H1 (cell line): ENCODE data around the gene NXPH3. TPM values are rescaled to one million over a fixed set of nuclear protein-coding genes. Genes with fewer than 3 reads are reported as not detected.

Experiments used
- CTCF ChIA-PET: fragments of 300-600 bp; sonication (Branson Sonifier 250); formaldehyde crosslinking; loops from one replicate; lab custom pipeline; 2021; ENCODE audit not compliant: partially characterized antibody; lab: Charles Lee
- POLR2A ChIA-PET: fragments of 300-600 bp; sonication (Branson Sonifier 250); formaldehyde crosslinking; loops from one replicate; lab custom pipeline; 2021; ENCODE audit warnings: inconsistent platforms; ENCODE audit not compliant: partially characterized antibody; lab: Charles Lee
- DNase-seq, 2 experiments: peaks; one replicate each; pipeline versions ENCODE4 v3.0.0 to v3.0.0-alpha.2; 2010 to 2022; ENCODE audit warnings: low spot score in 2 of 2, low read depth in 1 of 2, mixed read lengths in 1 of 2
- FAIRE-seq: peaks from 2 replicates; lab custom pipeline; 2011; peaks lifted over from hg19 to GRCh38; lab: Jason Lieb, UNC
- H2AFZ ChIP-seq: 2 replicates; pipeline ENCODE4 v1.8.1; 2012; ENCODE audit warnings: low read length, inconsistent platforms
- H2AK5ac ChIP-seq: 2 replicates; pipeline ENCODE4 v1.6.1; 2013; ENCODE audit warnings: low read depth, low read length
- H2BK120ac ChIP-seq: replicated peaks from 2 replicates; pipeline ENCODE3; 2013; ENCODE audit warnings: low read depth, low read length, inconsistent platforms
- H2BK12ac ChIP-seq: 2 replicates; pipeline ENCODE4 v1.6.1; 2013; ENCODE audit warnings: low read depth, low read length
- H2BK15ac ChIP-seq: 2 replicates; pipeline ENCODE4 v1.6.1; 2013; ENCODE audit warnings: low read length
- H2BK20ac ChIP-seq: 2 replicates; pipeline ENCODE4 v1.6.1; 2013; ENCODE audit warnings: low read length
- H2BK5ac ChIP-seq: 2 replicates; pipeline ENCODE4 v1.6.1; 2013; ENCODE audit warnings: low read depth, low read length
- H3K14ac ChIP-seq: 2 replicates; pipeline ENCODE4 v1.6.1; 2013; ENCODE audit warnings: inconsistent platforms; ENCODE audit not compliant: insufficient read length
- H3K18ac ChIP-seq: 2 replicates; pipeline ENCODE4 v1.6.1; 2013; ENCODE audit warnings: low read length; ENCODE audit errors: extremely low read depth
- H3K23ac ChIP-seq: 2 replicates; pipeline ENCODE4 v1.6.1; 2013; ENCODE audit warnings: inconsistent platforms; ENCODE audit not compliant: insufficient read length
- H3K23me2 ChIP-seq: 2 replicates; pipeline ENCODE4 v1.6.1; 2013; ENCODE audit warnings: low read depth, low read length
- H3K27ac ChIP-seq: 2 replicates; pipeline ENCODE4 v1.6.1; 2011; ENCODE audit warnings: low read depth, low read length, inconsistent platforms
- H3K27me3 ChIP-seq, 4 experiments: replicated peaks in 1 of 4; 1 replicate in 1 of 4; 2 replicates in 3 of 4; pipeline versions ENCODE4 v1.6.1 to v1.8.1; 2011 to 2013; ENCODE audit warnings: low read length in 3 of 4, mild to moderate bottlenecking in 3 of 4, inconsistent platforms in 2 of 4, mixed read lengths in 2 of 4, moderate library complexity in 1 of 4; ENCODE audit not compliant: control insufficient read depth in 3 of 4, insufficient read depth in 3 of 4; ENCODE audit errors: extremely low read depth in 1 of 4
- H3K36me3 ChIP-seq, 4 experiments: 2 replicates each; pipeline versions ENCODE4 v1.6.1 to v1.8.1; 2011 to 2013; ENCODE audit warnings: mild to moderate bottlenecking in 4 of 4, low read length in 3 of 4, moderate library complexity in 2 of 4, control low read depth in 1 of 4, inconsistent platforms in 1 of 4; ENCODE audit not compliant: insufficient read depth in 4 of 4, control insufficient read depth in 2 of 4
- H3K4ac ChIP-seq: replicated peaks from 2 replicates; pipeline ENCODE3; 2013; ENCODE audit warnings: low read length, low read depth, mixed read lengths, inconsistent platforms; ENCODE audit not compliant: insufficient read length
- H3K4me1 ChIP-seq, 4 experiments: replicated peaks in 1 of 4; 1 replicate in 1 of 4; 2 replicates in 3 of 4; pipeline versions ENCODE4 v1.6.1 to v1.8.1; 2011 to 2013; ENCODE audit warnings: low read length in 3 of 4, inconsistent platforms in 2 of 4, mixed read lengths in 1 of 4; ENCODE audit not compliant: insufficient read depth in 4 of 4, control insufficient read depth in 3 of 4
- H3K4me2 ChIP-seq, 2 experiments: 2 replicates each; pipeline versions ENCODE4 v1.6.1 to v1.8.1; 2011 to 2013; ENCODE audit warnings: low read depth in 2 of 2, low read length in 2 of 2, control low read depth in 1 of 2, inconsistent platforms in 1 of 2, mild to moderate bottlenecking in 1 of 2; ENCODE audit not compliant: insufficient read depth in 1 of 2
- H3K4me3 ChIP-seq, 4 experiments: fragments of 200-600, 300-600 bp in 1 of 4; sonication (generic), shearing (Covaris generic), sonication (Bioruptor Twin) in 1 of 4; 2 replicates each; pipeline versions ENCODE4 v1.5.1 to v1.8.1; 2011 to 2016; ENCODE audit warnings: low read length in 4 of 4, low read depth in 3 of 4, control low read depth in 2 of 4, inconsistent platforms in 2 of 4, mild to moderate bottlenecking in 2 of 4, mixed read lengths in 1 of 4, moderate library complexity in 1 of 4; ENCODE audit not compliant: insufficient read depth in 2 of 4; ENCODE audit errors: extremely low read depth in 1 of 4
- H3K56ac ChIP-seq: replicated peaks from 2 replicates; pipeline ENCODE3; 2013; ENCODE audit warnings: low read depth, mild to moderate bottlenecking, mixed read lengths, low read length, inconsistent platforms; ENCODE audit not compliant: insufficient read length
- H3K79me1 ChIP-seq: 2 replicates; pipeline ENCODE4 v1.6.1; 2013; ENCODE audit warnings: low read depth, low read length, control low read depth
- H3K79me2 ChIP-seq, 2 experiments: 2 replicates each; pipeline versions ENCODE4 v1.6.1 to v1.8.1; 2012 to 2013; ENCODE audit warnings: low read length in 2 of 2, mild to moderate bottlenecking in 2 of 2, inconsistent platforms in 1 of 2; ENCODE audit not compliant: insufficient read depth in 2 of 2, control insufficient read depth in 1 of 2
- H3K9ac ChIP-seq, 4 experiments: replicated peaks in 1 of 4; 1 replicate in 1 of 4; 2 replicates in 3 of 4; pipeline versions ENCODE4 v1.6.1 to v1.8.1; 2011 to 2013; ENCODE audit warnings: low read depth in 3 of 4, low read length in 3 of 4, control low read depth in 2 of 4, mild to moderate bottlenecking in 2 of 4, moderate library complexity in 2 of 4, inconsistent platforms in 1 of 4; ENCODE audit errors: extremely low read depth in 1 of 4
- H3K9me3 ChIP-seq, 2 experiments: 2 replicates each; pipeline versions ENCODE4 v1.6.1 to v1.8.1; 2012 to 2013; ENCODE audit warnings: mild to moderate bottlenecking in 2 of 2, moderate library complexity in 2 of 2, control low read depth in 1 of 2, inconsistent platforms in 1 of 2, low read depth in 1 of 2, low read length in 1 of 2, mixed read lengths in 1 of 2; ENCODE audit not compliant: insufficient read depth in 2 of 2
- H4K20me1 ChIP-seq, 2 experiments: replicated peaks in 1 of 2; 2 replicates each; pipeline versions ENCODE3 to v1.8.1; 2011 to 2013; ENCODE audit warnings: inconsistent platforms in 2 of 2, low read length in 2 of 2, mild to moderate bottlenecking in 1 of 2; ENCODE audit not compliant: insufficient read depth in 2 of 2, control insufficient read depth in 1 of 2
- H4K5ac ChIP-seq: 2 replicates; pipeline ENCODE4 v1.6.1; 2013; ENCODE audit warnings: low read length, low read depth, mixed read lengths, inconsistent platforms; ENCODE audit not compliant: insufficient read length
- H4K8ac ChIP-seq: 2 replicates; pipeline ENCODE4 v1.8.0; 2013; ENCODE audit warnings: mild to moderate bottlenecking, moderate library complexity, low read length, inconsistent platforms; ENCODE audit not compliant: insufficient read depth; ENCODE audit errors: extremely low read depth
- H4K91ac ChIP-seq: replicated peaks from 2 replicates; pipeline ENCODE3; 2013; ENCODE audit warnings: low read length, mixed read lengths, inconsistent platforms; ENCODE audit not compliant: insufficient read length
- ASH2L ChIP-seq: fragments of 200-600, 300-600 bp; sonication (generic); IDR thresholded peaks from one replicate; pipeline ENCODE4 v1.7.1; 2017; ENCODE audit warnings: low read length
- CBX5 ChIP-seq: fragments of 300-800, 300-1000 bp; sonication (generic); IDR thresholded peaks from 2 replicates; pipeline ENCODE4 v1.7.1; 2016; ENCODE audit warnings: antibody characterized with exemption, low read length, low read depth
- GTF2F1 ChIP-seq: IDR thresholded peaks from 2 replicates; pipeline ENCODE4 v1.6.1; 2012; ENCODE audit warnings: low read depth, low read length, improper control_type of control experiment, borderline replicate concordance
- JUND ChIP-seq: IDR thresholded peaks from 2 replicates; pipeline ENCODE4 v1.6.1; 2011; ENCODE audit warnings: mild to moderate bottlenecking, improper control_type of control experiment, low read length
- KDM1A ChIP-seq: fragments of 200-600, 300-600 bp; sonication (generic); IDR thresholded peaks from 2 replicates; pipeline ENCODE4 v1.7.1; 2016; ENCODE audit warnings: mild to moderate bottlenecking, low read length, borderline replicate concordance
- POLR2A ChIP-seq, 2 experiments: IDR thresholded peaks; 1 replicate in 1 of 2; 2 replicates in 1 of 2; pipeline ENCODE4 v1.6.1; 2011; ENCODE audit warnings: low read depth in 2 of 2, low read length in 2 of 2, mild to moderate bottlenecking in 2 of 2; ENCODE audit errors: control extremely low read depth in 1 of 2
- RNF2 ChIP-seq: fragments of 200-900, 300-1000 bp; sonication (generic); IDR thresholded peaks from 2 replicates; pipeline ENCODE4 v1.7.1; 2016; ENCODE audit warnings: borderline replicate concordance, low read depth, mild to moderate bottlenecking, antibody characterized with exemption, low read length; ENCODE audit not compliant: poor library complexity, severe bottlenecking; ENCODE audit errors: missing control alignments
- USF2 ChIP-seq: IDR thresholded peaks from 2 replicates; pipeline ENCODE4 v1.6.1; 2011; ENCODE audit warnings: low read length, improper control_type of control experiment
- WGBS, 2 experiments: shearing (Covaris generic) in 1 of 2; methylation state at CpG; one replicate each; pipeline versions ENCODE4 v1.1.6 to v1.1.7; 2013 to 2015; ENCODE audit warnings: low lambda C conversion rate in 2 of 2, mixed read lengths in 2 of 2, inconsistent platforms in 1 of 2, low coverage in 1 of 2, missing lambda C conversion rate in 1 of 2; ENCODE audit not compliant: insufficient replicate concordance in 2 of 2, insufficient coverage in 1 of 2, insufficient read length in 1 of 2; ENCODE audit errors: extremely low coverage in 1 of 2, missing lambda C conversion rate in 1 of 2; 5-methylcytosine and 5-hydroxymethylcytosine counted together
- polyA plus RNA-seq, 7 experiments: library from polyadenylated mRNA; depleted of rRNA in 3 of 7; stranded (reverse) in 5 of 7; unstranded in 2 of 7; fragments of >200 nt in 5 of 7; fragments of 200-250 nt in 2 of 7; gene quantifications; 1 replicate in 5 of 7; 2 replicates in 1 of 7; 4 replicates in 1 of 7; pipeline versions ENCODE4 v1.2.1 to v1.2.3, GENCODE V29; 2011 to 2013; ENCODE audit warnings: missing spikeins in 2 of 7, mixed read lengths in 2 of 7
- total RNA-seq: library from RNA; stranded (reverse); fragmentation: NEBNext Ultra II Directional; extraction: Animal tissue kit (Norgen Biotek cat#: 25700); gene quantifications from 2 replicates; pipeline ENCODE4 v1.2.1, GENCODE V29; 2021

The NXPH3 gene
- total and polyA plus RNA-seq, 2 of the 8 experiments (the other 6 are each of a cell fraction or from before 2014, with no cell fraction given) = 2.5 to 3.7 TPM

DNA sequence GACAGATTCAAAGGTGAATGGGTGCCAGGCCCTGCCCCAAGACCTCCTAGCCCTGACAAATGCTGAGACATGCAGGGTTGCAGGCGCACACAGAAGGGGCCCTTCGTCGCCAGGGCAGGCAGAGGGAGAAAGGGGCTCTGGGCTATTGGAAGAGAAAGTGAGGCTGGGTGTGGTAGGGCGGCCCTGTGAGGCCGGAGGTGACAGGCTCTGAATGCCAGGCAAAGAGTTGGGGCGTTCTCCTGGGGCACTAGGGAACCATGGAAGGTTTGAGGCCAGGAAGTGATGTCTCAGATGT, 26.4 kb upstream of the NXPH3 start:
- Histone ChIP-seq H3K18ac (no peak overlapping the region), H3K27ac (no peak overlapping the region), H3K56ac (no peak overlapping the region), H3K79me1 (no peaks in the 10 kb centered on the region), H3K23ac (no peak overlapping the region), H4K5ac (no peak overlapping the region), H3K4me3 (no peak overlapping the region), H2AK5ac (peak overlapping the region; percentile 39; the same call in 1 of the 2 replicates), H2BK15ac (no peak overlapping the region), H4K91ac (no peak overlapping the region), H3K9me3 (no peaks in the 10 kb centered on the region), H2BK5ac (no peak overlapping the region), H2BK20ac (no peak overlapping the region), H3K4me2 (no peak overlapping the region), H2BK120ac (no peak overlapping the region), H2AFZ (no peak overlapping the region), H3K79me2 (no peaks in the 10 kb centered on the region), H3K14ac (no peak overlapping the region), H3K4ac (no peak overlapping the region), H3K23me2 (no peaks in the 10 kb centered on the region), H3K9ac (no peak overlapping the region), H4K8ac (no peak overlapping the region), H3K27me3 (no peaks in the 10 kb centered on the region), H3K4me1 (peaks cover 0 to 26% (median 14%) of the 10 kb centered on the region in 4 experiments; a peak in 6 of 7 replicates), H3K36me3 (no peaks in the 10 kb centered on the region), H4K20me1 (no peaks in the 10 kb centered on the region), H2BK12ac (no peak overlapping the region)
- 94% methylated on average over 6 of the region's 6 CpGs; no CpG with 5 or more reads in 1 of the 2 experiments for WGBS, 2 experiments
- ChIA-PET POLR2A (no interaction called here), CTCF (interaction anchor here (2.9 to 16.4 kb wide), 4 partner anchors 38 to 148 kb away, joined by 13 to 228 read pairs (median 156); no protein-coding TSS in a partner anchor)
- FAIRE-seq (no peak), DNase-seq (no peak)
- no peak for TF ChIP-seq RNF2
- no peak for TF ChIP-seq USF2
- TF ChIP-seq KDM1A = no peak
- TF ChIP-seq ASH2L = no peak
- TF ChIP-seq JUND = no peak
- no peak for TF ChIP-seq CBX5
- TF ChIP-seq GTF2F1 = no peak
- no peak for TF ChIP-seq POLR2A (IDR thresholded peaks at IDR 0.05; ENCODE audit: control extremely low read depth in 1 of 2, low read depth in 2 of 2, low read length in 2 of 2)
